ENCODE measurements around the gene TMEM8B.

The TMEM8B gene, protein sequence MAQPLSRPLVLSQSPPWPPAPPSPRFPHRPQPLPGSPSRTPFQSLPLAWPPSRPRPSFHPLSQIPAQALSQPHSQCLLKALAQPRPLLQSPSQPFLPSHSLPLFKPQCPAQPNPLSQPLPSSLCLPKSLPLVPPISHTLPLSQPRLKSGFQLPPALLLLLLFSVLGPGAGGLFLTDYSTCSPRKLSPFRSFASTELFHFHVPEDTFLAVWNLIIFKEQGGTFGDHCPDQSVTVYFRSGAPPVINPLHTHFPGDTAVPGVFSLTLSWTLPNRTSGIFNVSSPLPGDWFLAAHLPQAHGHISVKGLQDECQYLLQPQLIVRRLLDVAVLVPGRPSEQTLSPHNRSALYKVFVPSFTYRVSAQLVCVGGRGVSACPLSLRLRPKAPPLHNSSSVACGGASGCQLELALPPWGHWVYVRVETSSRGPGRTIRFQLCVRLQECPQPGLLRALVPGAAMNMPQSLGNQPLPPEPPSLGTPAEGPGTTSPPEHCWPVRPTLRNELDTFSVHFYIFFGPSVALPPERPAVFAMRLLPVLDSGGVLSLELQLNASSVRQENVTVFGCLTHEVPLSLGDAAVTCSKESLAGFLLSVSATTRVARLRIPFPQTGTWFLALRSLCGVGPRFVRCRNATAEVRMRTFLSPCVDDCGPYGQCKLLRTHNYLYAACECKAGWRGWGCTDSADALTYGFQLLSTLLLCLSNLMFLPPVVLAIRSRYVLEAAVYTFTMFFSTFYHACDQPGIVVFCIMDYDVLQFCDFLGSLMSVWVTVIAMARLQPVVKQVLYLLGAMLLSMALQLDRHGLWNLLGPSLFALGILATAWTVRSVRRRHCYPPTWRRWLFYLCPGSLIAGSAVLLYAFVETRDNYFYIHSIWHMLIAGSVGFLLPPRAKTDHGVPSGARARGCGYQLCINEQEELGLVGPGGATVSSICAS

DNA sequence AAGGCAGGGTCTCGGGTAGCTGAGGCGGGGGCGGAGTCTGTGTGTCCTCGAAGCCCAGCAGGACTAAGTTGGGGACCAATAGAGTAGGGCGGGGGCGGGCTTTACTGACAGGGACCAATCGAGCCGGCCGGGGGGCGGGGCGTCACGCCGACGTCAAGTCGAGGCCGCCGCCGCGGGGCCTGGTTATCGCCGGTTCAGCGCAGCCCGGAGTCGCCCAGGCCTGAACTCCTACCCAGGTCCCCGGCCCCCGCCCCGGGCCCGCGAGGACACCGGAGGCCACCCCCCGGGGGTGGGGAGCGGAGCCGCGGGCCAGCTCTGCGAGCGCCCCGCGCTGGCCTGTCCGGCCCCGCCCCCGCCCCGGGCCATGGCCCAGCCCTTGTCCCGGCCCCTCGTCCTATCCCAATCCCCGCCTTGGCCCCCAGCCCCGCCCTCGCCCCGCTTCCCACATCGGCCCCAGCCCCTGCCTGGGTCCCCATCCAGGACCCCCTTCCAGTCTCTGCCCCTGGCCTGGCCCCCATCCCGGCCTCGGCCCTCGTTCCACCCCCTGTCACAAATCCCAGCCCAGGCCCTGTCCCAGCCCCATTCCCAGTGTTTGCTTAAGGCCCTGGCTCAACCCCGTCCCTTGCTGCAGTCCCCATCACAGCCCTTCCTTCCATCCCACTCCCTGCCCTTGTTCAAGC is at the start of gene TMEM8B:
Gene TMEM8B, plus strand, starts transcription at position 145 of the 680 bp plus-strand sequence. Its CDS starts 220 bp downstream, at position 365.
- TF ChIP-seq GATA3 (IDR thresholded peaks at IDR 0.05; ENCODE audit: low read depth, low read length) (no peak), GATA2 (IDR thresholded peaks at IDR 0.05; ENCODE audit: low read depth, low read length) (no peak)

DNA sequence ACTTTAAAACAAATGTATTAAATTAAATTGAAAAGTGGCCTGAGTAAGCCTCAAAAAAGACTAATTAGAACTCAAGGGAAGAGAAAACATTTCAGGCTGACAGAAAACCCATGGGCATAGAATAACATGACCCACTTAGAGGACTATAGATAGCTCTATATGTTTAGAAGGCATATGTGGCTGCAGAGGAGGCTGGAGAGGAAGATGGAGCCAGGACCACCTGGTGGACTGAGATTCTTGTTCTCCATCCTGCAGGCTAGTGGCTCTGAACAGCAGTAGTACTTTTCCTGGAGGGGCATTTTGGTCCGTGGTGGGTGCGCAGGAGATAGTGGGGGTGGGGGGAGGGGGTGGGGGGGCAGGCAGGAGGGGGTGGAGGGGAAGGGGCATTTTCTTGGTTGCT is 48.0 kb upstream of the TMEM8B start:
- TF ChIP-seq GATA2 (IDR thresholded peaks at IDR 0.05; ENCODE audit: low read depth, low read length) = no peak
- TF ChIP-seq GATA3 (IDR thresholded peaks at IDR 0.05; ENCODE audit: low read depth, low read length) = no peak

DNA sequence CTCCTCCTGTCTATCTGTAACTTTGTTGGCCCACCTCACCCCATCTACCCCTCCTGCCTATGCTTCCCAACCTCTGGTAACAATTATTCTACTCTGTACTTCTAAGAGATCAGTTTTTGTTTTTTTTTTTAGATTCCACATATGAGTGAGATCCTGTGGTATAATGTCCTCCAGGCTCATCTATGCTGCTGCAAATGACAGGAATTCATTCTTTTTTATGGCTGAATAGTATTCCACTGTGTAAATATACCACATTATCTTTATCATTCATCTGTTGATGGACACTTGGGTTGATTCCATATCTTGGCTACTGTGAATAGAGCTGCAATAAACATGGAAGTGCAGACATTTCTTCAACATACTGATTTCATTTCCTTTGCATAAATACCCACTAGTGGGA is 45.6 kb upstream of the TMEM8B start:
- no peak for TF ChIP-seq GATA3 (IDR thresholded peaks at IDR 0.05; ENCODE audit: low read depth, low read length)
- no peak for TF ChIP-seq GATA2 (IDR thresholded peaks at IDR 0.05; ENCODE audit: low read depth, low read length)

DNA sequence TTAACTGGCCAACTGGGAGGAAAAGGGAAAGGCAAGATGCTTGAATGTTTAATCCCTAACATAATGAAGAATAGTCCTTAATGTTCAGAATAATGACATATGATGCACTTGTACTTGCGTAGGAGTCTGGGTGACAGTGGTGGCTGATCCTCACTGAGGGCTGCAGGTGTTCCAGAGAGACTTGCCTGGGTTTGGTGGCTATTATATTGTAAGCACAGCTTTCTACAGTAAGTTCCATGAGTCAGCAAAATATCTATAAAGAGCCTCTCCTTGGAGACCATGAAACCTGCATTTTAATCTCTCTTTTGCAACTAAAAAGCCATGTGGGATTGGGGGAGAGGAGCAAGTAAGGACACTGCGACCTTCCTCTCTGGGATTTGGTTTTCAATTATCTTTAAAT is 39.5 kb upstream of the TMEM8B start:
- TF ChIP-seq GATA2 (IDR thresholded peaks at IDR 0.05; ENCODE audit: low read depth, low read length) (no peak), GATA3 (IDR thresholded peaks at IDR 0.05; ENCODE audit: low read depth, low read length) (no peak)

DNA sequence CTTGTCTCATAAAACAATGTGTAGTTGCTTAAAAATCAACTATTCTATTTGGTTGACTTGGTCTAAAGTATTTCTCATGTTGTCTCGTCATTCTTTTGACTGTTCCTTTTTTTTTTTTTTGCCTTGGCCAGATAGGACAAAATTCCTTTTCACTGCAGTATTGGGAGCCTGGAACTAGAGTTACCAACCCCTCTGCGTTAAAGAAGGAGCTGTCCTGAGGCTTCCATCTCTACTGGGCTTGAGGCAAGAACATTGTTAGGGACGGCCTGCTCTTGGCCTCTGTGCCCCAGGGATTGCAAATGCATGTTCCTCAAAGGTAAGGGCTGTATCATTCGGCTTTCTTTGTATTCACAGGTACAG is 39.0 kb upstream of the TMEM8B start:
- TF ChIP-seq GATA3 (IDR thresholded peaks at IDR 0.05; ENCODE audit: low read depth, low read length) (no peak), GATA2 (IDR thresholded peaks at IDR 0.05; ENCODE audit: low read depth, low read length) (no peak)

DNA sequence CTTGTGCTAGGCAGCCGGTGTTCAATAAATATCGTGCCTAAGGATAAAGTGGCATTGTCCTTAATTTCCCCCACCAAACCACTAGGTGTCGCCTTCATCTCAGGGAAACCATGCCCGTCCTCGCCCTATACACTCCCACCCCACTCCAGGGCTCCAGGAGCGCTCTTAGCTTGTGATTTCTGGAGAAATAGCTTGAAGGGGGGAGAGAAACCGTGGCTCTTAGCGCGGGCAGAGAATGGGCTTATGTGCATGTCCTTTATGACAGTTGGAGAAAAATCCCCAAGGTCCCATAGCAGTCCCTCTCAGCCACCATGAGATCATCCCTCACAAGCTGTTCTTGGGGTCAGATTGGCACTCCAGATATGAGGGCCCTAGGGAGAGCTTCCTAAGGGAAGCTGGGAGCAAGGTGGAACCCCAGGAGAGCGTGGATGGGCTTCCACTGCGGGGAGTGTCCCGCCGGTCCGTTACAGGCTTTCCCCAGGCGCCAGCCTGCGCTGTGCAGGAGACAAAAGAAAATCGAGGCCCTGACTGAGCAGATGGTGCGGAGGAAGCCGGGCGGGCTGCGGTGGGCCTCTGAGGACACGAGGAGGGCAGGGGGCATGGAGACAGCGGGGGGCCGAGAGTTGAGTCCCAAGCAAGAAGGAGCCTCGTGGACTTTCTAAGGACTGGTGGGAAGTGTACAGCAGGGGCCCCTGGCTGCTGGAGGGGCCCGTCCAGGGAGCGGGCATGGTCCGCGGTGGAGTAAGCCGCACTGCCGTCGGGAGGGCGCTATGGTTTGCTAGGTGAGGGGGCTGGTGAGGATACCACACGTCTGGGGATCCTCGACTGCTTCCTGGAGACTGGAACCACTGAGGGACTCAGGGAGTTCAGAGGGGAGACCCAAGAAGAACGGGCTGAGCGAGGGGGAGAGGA is 38.4 kb upstream of the TMEM8B start:
- TF ChIP-seq GATA2 (IDR thresholded peaks at IDR 0.05; ENCODE audit: low read depth, low read length) = peak; percentile 64; the same call in 1 of the 2 replicates
- TF ChIP-seq GATA3 (IDR thresholded peaks at IDR 0.05; ENCODE audit: low read depth, low read length) = no peak

DNA sequence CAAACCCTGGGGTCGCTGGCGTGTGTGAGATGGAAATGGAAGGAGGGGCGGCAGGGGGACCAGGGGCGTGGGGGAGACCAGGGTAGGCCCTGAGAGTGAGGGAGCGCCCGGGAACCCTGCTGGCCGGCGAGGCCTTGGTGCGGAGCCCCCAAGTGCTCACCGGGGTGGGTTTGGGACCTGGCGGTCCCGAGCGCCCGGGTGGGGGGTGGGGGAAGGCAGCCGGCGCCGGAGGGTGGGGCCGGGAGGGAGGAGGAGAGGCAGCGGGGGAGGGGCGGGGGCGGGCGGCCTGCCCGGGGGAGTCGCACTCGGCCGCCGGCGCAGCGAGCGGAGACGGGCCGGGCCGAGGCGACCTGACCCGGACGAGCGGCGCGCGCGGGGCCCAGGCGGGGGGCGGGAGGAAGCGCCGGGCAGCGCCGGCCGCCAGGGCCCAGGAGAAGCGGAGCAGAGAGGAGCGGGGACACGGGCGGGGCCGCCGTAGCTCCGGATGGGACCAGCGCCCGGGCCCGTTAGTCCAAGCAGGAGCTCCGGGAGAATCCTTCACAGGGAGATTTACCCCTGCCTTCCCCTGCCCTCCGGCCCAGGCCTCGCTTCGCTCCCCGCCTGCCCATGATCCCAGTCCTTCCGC is 37.6 kb upstream of the TMEM8B start, which contains the start of gene NPR2:
Gene NPR2, plus strand, starts transcription at position 295 of the 625 bp plus-strand sequence. CDS start 818 bp downstream, outside the sequence.
- TF ChIP-seq GATA3 (IDR thresholded peaks at IDR 0.05; ENCODE audit: low read depth, low read length) (no peak), GATA2 (IDR thresholded peaks at IDR 0.05; ENCODE audit: low read depth, low read length) (no peak)

DNA sequence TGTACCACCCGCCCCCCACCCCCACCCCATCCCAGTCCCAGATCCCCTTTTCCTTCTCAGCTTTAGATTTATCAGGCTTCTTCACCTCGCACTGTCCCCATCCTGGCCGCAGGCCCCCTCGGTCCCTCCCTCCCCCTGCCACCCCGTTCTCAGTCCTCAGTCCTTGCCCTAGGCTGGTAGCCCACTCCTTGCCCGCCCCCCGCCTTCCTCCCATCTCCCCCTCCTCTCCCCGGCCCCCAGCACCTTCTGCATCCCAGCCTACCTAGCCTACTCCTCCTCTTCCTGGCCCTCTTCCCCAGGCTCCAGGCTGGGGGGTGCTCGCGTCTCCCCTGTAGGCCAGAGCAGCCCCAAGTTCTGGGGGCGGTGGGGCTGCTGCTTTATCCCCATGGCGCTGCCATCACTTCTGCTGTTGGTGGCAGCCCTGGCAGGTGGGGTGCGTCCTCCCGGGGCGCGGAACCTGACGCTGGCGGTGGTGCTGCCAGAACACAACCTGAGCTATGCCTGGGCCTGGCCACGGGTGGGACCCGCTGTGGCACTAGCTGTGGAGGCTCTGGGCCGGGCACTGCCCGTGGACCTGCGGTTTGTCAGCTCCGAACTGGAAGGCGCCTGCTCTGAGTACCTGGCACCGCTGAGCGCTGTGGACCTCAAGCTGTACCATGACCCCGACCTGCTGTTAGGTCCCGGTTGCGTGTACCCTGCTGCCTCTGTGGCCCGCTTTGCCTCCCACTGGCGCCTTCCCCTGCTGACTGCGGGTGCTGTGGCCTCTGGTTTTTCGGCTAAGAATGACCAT is 36.8 kb upstream of the TMEM8B start:
- TF ChIP-seq GATA3 (IDR thresholded peaks at IDR 0.05; ENCODE audit: low read depth, low read length) = no peak
- TF ChIP-seq GATA2 (IDR thresholded peaks at IDR 0.05; ENCODE audit: low read depth, low read length) = no peak

DNA sequence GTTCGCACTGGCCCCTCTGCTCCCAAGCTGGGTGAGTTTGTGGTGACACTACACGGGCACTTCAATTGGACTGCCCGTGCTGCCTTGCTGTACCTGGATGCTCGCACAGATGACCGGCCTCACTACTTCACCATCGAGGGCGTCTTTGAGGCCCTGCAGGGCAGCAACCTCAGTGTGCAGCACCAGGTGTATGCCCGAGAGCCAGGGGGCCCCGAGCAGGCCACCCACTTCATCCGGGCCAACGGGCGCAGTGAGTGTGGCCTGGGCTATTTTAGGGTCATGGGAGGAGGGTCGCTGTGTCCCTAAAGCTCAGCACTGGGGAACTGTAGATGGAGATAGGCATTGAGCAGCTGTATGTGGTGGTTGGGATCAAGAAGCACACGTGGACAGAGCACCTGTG is 36.2 kb upstream of the TMEM8B start:
- TF ChIP-seq GATA2 (IDR thresholded peaks at IDR 0.05; ENCODE audit: low read depth, low read length) (no peak), GATA3 (IDR thresholded peaks at IDR 0.05; ENCODE audit: low read depth, low read length) (no peak)

DNA sequence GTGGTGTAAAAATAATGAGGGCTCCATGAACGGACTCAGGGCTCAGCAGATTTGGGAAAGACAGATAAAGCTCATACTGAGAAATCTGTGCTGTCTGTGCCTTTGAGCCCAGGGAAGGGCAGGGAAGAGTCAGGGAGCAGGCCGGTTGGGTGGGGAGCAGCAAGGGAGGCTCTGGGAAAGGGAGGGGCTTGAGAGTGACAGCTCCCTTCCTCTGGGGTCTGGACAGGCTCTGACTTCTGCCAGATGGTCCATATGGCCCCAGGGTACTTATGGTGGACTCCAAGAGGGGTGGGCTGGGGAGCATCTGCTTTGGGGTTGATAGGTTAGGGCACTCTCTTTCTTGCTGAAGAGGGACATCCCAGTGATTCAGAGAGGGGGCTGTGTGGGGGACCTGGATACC is 35.6 kb upstream of the TMEM8B start:
- no peak for TF ChIP-seq GATA3 (IDR thresholded peaks at IDR 0.05; ENCODE audit: low read depth, low read length)
- TF ChIP-seq GATA2 (IDR thresholded peaks at IDR 0.05; ENCODE audit: low read depth, low read length) = no peak

DNA sequence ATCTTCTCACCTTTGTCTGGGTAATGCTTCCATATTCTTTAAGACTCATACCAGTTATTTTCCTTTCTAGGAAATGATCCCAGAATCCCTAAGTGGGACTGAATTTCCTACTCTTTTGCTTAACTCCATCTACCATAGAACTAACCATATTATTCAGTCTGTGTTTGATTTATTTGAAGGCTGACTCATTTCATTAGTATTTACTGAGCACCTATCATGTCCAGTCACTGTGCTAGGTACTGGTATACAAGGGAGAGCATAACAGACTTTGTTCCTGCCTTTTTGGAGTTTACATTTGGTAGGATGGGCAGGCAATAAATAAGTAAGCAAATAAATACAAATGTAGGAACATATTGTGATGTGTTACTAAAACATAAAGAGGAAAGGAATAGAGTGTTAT is 33.3 kb upstream of the TMEM8B start:
- TF ChIP-seq GATA3 (IDR thresholded peaks at IDR 0.05; ENCODE audit: low read depth, low read length) (no peak), GATA2 (IDR thresholded peaks at IDR 0.05; ENCODE audit: low read depth, low read length) (no peak)
